Measurements from ENCODE around the gene RNF180.
"Not testable (repeated sequence)": the region's sequence is repeated elsewhere in the genome, so short reads cannot be mapped to it uniquely, and the experiment has no call there.

The RNF180 gene

DNA sequence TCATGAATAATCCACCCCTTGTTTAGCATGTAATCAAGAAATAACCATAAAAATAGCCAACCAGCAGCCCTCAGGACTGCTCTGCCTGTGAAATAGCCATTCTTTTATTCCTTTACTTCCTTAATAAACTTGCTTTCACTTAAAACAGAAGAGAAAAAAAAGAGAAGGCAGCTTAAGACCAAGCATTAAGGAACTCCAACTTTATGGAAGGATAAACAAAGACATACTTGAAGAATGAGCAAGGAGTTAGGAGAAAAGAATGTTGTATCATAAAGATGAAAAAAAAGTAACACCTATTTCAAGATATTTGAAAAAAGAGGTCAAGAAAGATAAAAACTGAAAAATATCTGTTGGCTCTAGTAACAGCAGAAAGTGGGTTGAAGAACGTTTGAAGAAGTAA lies 107.6 kb downstream of the RNF180 start:
- no peak for DNase-seq (ENCODE audit: low read depth in 2 of 3, low spot score in 2 of 3)

DNA sequence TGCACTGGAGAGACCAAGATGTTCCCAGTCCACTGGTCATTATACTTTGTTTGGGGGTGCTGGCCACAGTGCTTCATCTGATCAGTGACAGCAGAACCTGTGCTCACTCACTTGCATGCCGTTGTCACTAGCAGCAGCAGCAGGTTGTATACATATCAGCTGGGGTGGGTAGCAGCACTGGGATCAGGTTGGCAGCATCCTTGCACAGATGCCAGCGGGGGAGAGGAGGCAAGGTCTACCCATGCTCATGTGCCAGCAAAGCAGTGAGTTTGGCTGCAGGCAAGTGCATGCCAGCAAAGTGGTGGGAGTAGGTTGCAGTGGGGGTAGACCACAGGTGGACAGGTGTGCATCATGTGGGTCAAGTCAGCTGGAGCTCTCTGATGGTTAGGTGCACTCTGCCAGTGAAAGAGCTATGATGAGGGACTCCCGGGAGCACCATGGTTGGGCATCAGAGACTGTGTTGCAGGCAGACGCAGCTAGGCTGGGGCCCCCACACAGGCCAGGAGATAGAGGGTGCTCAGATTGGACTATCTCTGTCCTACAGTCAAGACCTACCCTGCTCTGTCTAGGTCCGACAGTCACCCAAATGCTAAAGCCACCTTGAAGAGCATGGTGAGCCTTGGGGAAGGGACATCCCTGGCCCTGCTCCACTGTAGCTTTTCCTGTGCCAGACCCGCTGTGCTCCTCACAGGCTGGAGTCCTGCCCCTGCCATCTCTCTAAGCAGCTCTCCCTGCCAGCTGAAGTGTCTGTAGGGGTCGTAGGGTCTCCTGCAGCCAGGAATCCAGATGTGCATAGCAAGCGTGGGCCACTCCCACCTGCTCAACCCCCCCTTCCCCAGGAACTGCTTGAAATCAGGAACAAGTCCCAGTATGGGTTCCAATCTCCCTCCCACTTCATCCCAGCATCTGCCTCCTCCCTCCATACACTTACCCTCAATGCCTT lies 119.8 kb downstream of the RNF180 start:
- DNase-seq (ENCODE audit: low read depth in 2 of 3, low spot score in 2 of 3) = no peak

DNA sequence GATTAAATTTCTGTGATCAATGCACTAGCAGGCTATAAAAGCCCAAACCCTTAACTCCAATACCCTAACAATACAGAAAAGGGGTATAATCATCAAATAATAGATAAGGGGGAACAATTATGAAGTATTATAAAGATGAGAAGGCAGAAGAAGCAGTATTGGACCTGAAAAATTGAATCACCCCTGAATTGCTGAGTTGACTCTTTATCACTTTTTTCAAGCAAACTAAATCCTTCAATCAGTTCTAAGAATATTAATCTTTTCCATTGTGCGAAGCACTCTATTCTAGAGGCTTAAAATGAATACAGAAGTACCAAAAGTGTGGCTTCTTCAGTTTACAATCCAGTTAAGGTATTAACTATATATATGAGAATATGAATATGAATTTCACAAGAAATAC lies 120.7 kb downstream of the RNF180 start:
- no peak for DNase-seq (ENCODE audit: low read depth in 2 of 3, low spot score in 2 of 3)

DNA sequence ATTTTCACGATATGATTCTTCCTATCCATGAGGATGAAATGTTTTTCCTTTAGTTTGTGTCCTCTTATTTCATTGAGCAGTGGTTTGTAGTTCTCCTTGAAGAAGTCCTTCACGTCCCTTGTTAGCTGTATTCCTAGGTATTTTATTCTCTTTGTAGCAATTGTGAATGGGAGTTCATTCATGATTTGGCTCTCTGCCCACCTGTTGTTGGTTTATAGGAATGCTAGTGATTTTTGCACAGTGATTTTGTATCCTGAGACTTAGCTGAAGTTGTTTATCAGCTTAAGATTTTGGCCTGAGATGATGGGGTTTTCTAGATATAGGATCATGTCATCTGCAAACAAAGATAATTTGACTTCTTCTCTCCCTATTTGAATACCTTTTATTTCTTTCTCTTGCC lies 122.9 kb downstream of the RNF180 start:
- DNase-seq (ENCODE audit: low read depth in 2 of 3, low spot score in 2 of 3) = not testable (repeated sequence)

DNA sequence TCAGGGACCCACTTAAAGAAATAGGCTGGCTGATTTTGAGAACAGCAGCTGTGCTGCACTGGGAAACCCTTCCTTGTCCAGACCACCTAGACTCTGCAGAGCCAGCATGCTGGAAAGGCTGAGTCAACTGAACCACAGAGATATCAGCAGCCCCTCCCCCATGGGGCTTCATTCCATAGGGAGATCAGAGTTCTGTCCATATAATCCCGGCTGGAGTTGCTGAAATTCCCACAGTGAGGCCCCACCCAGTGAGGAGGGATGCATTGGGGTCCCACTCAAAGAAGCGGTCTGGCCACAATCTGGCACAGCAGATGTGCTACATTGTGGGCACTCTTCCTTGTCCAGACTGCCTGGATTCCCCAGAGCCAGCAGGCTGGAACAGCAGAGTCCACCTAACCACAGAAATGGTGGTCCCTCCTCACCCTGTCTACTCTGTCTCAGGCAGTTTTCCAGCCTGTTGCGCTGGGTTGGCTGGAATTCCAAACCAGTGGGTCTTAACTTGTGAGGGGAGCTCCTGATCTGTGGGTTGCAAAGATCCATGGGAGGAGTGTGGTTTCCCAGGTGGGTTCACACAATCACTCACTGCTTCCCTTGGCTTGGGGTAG lies 127.1 kb downstream of the RNF180 start:
- no peak for DNase-seq (ENCODE audit: low read depth in 2 of 3, low spot score in 2 of 3)

DNA sequence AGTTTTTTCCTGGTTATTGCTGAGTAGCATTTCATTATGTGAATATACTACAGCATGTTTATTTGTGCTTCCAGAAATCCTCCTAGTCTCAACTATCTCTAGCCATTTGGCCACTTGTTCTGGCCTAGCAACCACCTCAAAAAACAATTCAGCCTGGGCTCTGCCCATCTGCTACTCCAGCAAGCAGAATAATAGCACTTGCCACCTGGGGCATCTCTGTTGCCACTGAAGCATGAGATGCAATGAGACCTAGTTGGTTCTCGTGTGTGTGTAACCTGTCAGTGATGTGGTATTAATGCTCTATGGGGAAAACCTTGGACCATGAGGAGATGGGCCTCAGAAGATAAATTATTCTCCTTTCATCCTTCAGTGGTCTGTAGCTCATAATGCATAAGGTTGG lies 129.5 kb downstream of the RNF180 start:
- DNase-seq (ENCODE audit: low read depth in 2 of 3, low spot score in 2 of 3) = no peak

DNA sequence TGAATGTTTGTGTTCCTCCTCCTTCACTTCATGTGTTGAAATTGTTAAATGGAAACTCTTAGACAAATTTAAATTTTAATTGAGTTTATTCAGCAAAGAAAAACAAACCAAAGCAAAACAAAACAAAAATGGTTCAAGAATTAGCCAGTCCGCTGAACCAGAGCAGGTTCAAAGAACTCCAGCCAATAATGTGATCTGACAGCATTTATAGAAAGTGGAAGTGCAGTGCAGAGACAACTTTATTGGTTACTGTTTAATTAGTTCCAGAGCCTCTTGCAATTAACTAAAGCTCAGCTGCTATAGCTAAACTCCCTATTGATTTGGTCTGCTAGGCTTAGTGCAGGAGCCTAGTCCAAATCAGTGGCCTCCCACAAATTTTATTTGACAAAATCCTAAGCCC lies 132.9 kb downstream of the RNF180 start:
- DNase-seq (ENCODE audit: low read depth in 2 of 3, low spot score in 2 of 3) = no peak

DNA sequence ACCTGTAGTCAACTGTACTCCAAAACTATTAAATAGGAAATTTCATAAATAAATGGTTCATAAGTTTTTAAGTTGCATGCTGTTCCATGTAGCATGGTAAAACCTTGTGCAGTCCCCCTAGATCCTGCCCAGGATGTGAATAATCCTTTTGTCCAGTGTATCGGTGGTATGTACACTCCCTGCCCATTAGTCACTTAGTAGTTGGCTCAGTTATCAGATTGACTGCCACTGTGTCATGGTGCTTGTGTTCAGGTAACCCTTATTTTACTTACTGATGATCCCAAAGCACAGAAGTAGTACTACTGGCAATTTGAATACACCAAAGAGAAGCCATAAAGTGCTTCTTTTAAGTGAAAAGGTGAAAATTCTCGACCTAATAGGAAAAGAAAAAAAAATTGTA lies 134.2 kb downstream of the RNF180 start:
- DNase-seq (ENCODE audit: low read depth in 2 of 3, low spot score in 2 of 3) = no peak

DNA sequence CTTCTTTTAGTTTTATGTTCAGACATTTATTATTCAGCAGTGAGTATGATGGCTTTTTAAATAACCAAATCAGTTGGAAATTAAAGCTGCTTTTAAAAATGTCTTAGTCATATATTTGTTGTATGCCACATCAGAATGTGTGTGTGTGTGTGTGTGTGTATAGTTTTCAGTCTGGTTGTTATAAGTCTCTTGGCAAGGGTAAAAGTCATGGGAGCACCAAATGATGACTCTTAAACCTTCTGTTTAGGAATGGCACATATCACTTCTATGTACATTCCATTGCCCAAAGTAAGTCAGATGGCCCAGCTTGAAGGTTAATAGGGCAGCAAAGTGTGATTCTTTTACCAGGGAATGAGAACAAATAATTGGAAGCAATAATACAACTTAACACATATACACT lies 135.9 kb downstream of the RNF180 start:
- DNase-seq (ENCODE audit: low read depth in 2 of 3, low spot score in 2 of 3) = no peak

DNA sequence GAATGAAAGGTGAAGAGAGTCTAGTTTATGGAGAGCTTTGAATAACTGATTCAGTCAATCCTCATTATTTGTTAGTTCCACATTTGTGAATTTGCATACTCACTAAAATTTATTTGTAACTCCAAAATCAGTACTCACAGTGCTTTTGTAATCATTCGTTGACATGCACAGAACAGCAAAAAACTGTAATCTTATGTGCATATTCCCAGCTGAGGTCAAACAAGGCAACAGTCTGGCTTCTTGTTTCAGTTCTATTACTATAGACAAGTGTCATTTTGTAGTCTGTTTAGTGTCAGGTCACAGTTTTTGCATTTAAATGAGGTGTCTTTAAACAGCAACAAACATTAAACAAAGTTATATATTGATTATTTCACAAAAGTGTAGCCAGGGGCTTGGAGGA lies 142.5 kb downstream of the RNF180 start:
- no peak for DNase-seq (ENCODE audit: low read depth in 2 of 3, low spot score in 2 of 3)

DNA sequence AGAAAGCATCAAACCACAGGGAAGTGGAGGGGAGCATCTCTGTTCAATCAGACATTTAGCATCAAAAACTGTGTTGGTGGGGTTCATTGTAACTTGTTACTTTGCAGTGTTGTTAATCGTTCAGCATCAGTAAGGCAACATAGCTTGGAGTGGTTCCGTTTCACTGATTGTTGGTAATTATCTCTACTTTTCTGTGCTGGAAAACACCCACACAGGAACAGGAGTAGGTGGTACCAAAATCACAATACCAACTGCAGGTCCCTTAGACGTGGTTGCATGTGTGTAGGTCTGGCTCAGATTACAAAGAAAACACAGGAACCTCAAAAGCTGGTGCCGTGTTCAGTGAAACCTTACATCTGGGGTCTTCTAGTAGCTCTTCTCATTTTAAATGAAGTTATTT lies 146.8 kb downstream of the RNF180 start:
- no peak for DNase-seq (ENCODE audit: low read depth in 2 of 3, low spot score in 2 of 3)

DNA sequence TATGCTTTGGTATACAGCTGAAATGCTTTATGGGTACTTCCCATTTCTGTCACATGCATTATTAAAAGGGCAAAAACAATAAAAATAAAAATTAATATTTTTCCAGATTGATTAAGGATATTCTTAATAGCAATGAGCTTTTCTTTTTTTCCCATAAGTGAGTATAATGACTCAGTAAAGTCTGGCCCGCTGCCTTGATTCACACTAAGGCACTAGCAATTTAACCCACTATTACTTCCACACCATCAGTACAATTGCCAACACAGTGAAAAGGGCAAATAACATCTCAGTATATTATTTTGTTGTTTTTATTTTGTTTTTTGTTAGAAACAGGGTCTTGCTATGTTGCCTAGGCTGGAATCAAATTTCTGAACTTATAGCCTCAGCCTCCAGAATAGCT lies 150.1 kb downstream of the RNF180 start:
- no peak for DNase-seq (ENCODE audit: low read depth in 2 of 3, low spot score in 2 of 3)

DNA sequence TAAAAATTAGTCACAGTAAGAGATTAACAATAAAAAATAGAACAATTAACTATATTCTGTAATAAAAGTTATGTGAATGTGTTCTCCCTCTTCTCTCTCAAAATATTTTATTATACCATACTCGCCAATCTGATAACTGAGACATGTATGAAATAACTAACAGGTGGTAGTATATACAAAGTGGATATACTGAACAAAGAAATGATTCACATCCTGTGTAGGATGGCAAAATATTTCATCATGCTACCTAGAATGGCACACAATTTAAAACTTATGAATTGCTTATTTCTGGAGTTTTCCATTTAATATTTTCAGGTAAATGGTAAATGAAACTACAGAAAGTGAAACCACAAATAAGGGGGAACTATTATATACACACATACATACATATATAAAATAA lies 152.5 kb downstream of the RNF180 start:
- no peak for DNase-seq (ENCODE audit: low read depth in 2 of 3, low spot score in 2 of 3)

DNA sequence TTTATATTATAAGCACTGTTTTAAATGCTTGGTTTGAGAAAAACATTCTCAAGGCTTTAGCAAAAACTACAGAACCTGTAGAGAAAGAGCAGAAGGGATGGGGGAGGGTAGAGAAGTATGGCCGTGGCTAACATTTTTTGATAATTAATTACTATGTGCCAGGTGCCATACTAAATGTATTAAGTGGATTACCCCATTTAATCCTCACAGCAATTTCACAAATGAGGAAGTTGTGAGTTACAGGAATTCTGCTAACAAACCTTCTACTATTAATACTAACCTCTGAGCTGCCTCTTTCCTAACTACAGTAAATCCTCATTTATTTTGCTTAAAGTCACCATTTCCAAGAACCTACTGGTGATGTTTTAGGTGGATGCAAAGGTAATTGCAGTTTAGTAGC lies 157.9 kb downstream of the RNF180 start:
- DNase-seq (ENCODE audit: low read depth in 2 of 3, low spot score in 2 of 3) = no peak

DNA sequence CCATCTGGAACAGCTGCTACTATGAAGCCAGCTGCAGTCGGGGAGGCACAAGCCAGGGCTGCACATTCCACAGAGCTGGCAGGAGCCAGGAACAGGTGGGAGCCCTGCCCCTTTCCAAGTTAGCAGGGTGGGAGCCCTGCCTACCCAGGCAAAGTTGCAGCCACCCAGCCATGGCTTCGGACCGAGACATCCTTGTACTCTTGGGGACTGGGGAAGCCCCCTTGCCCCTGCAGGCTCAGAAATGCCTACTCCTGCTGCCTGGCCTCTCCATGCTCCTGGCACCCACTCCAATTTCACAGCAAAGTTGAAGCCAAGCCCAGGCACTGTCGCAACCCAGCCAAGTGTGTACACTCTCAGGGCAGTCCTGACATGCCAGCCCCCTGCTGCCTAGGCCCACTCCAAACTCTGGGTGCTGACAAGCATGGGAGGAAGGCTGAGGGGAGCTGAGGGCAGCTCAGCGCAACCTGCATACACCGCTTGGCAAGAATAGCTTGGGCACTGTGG lies 165.1 kb downstream of the RNF180 start:
- DNase-seq (ENCODE audit: low read depth in 2 of 3, low spot score in 2 of 3) = no peak

DNA sequence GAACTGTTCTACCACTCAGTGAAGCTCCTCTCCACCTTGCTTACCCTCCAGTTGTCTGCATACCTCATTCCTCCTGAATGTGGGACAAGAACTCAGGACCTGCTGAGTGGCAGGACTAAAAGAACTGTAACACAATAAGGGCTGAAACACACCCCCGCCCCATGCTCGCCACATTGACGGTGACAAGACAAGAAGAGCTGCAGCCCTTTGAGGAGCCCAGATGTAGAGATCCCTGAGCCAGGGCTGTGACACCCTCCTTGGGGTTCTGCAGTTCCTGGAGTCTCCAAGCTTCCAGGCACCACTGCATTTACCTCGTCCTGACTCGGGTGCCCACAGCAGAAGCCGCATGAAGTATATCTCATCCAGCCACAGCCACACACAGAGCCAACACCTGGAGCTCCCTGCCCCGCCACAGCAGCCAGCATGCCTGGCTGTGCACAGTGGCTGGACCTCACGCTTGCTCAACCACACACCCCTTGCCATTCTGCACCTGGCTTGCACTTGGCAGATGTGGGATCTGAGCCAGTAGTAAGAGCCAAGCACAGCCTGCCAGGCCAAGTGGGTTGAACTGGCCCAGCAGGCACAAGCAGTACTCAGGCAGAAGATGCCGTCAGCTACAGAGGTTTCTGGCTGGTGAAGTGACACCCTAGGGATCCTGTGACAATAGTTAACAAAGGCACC lies 166.1 kb downstream of the RNF180 start:
- no peak for DNase-seq (ENCODE audit: low read depth in 2 of 3, low spot score in 2 of 3)

DNA sequence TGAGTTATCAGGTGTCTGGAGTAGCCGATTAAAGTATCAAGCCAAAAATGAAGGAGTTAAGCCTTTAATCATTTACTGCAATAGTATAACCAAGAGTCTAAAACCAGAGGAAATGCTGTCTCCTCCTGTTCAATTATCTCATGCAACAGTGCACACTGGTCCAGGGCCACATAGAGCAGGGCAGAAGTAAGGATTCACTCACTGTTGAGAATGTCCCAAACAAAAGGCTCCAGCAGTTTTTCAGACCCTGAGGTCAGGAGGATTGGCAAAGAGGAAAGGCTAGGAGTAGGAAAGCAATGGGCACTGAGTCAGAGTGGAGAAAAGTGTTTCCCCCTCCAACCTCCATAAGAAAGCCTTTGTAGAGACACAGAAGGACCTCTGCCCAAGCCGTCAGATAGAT lies 168.2 kb downstream of the RNF180 start:
- DNase-seq (ENCODE audit: low read depth in 2 of 3, low spot score in 2 of 3) = no peak

DNA sequence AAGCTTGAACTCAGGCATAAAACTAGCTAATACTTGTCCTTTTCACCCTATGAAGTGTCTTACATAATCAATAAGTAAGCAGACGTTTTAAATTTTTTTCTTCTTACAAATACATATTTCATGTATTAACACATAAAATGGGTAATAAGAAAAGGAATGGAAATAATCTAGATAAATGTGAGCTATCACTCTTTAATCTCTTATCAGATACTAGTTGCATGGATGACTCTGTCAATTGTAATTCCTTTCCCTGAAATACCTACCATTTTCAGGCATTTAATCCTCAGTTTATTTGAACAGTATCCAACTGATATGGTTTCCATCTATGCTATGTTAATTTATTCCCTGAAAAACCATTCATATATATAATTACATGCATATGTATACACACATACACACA lies 174.1 kb downstream of the RNF180 start:
- DNase-seq (ENCODE audit: low read depth in 2 of 3, low spot score in 2 of 3) = no peak

DNA sequence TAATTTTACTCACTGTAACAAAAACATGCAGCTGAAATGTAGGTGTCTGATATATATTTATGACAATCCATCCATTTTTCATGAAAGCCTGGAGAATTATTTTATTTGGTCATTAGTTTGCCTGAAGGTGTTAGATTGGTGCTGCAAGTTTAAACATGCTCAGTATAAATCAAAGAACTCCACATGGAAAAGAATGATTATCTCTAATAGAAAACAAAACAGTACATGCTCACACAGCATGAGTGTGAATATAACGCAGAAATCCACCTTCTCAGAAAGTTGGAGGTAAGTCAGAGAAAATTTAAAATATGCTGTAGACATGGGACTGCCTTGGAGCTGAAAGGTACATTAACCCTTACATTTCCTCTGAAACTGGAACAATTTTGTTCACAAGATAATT lies 174.7 kb downstream of the RNF180 start:
- DNase-seq (ENCODE audit: low read depth in 2 of 3, low spot score in 2 of 3) = no peak

DNA sequence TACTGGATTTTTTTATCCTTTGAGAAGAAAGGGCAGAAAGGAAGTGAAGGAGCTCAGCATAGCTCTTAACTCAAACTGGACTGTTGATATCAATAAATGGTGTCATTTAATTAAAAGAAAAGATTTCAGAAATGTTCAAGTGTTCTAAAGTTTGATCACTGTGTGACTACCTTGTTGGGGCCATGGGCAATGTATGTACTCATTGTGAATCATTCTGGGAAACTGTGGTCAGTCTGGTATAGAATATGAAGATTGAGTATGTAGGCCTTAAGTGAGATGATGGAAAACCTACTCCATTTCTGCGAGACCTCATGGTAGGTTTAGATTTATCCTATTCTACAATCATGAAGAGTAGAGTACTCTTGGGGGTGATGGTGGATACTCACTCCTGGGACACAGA lies 175.7 kb downstream of the RNF180 start:
- no peak for DNase-seq (ENCODE audit: low read depth in 2 of 3, low spot score in 2 of 3)

DNA sequence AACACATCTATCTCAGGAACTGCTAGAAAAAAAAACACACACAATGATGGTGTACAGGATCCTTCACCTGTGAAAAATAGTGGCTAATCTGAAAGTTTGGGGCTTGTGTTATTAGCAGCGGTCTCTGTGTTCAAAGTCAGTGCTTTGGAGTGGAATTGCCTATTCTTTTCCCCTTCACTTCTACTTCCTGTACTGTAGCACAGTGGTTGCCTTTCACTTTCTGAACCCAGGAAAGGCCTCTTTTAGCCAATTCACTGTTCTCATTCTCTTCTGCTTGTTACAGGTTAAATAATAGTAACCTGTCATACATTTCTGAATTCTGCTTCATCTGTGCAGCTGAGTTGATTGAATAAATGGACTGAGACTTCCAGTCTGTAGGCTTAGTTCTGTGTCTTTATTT lies 178.9 kb downstream of the RNF180 start:
- no peak for DNase-seq (ENCODE audit: low read depth in 2 of 3, low spot score in 2 of 3)

DNA sequence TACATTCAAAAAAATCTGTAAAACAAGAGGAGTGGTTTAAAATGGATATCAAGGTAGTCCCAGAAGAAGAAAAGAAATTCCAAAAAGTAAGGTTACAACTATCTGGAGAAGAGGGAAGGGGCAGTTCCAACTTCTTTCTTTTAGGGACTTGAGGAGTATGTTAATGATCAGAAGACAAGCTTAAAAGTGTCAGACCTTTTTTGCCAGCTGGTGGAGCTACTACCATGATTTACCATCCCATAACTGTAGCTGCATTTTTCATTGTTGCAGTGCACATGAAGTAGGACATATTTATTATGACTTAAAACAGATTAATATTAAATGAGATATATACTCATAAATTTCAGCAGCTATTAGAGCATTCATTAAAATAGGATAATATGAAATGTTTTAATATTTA lies 181.7 kb downstream of the RNF180 start:
- no peak for DNase-seq (ENCODE audit: low read depth in 2 of 3, low spot score in 2 of 3)

All from activated CD8-positive, alpha-beta memory T cell treated with anti-CD3 and anti-CD28 coated beads for 48 hours (primary cell).